GM10248 (cell line): ENCODE results near the gene NAT8.
"Not testable (repeated sequence)": the region's sequence is repeated elsewhere in the genome, so short reads cannot be mapped to it uniquely, and the experiment has no call there.

Experiments used
- CTCF ChIA-PET: fragments of 300-600 bp; sonication (Branson Sonifier 250); formaldehyde crosslinking; extraction: SDS; loops from one replicate; lab custom pipeline; 2021; ENCODE audit warnings: antibody characterized with exemption; lab: Yijun Ruan, JAX
- POLR2A ChIA-PET: fragments of 350-650 bp; sonication (Branson Sonifier 250); formaldehyde crosslinking; extraction: SDS; loops from one replicate; lab custom pipeline; 2020; ENCODE audit warnings: antibody characterized with exemption; lab: Yijun Ruan, JAX
- DNase-seq: peaks from one replicate; pipeline ENCODE4 v3.0.0; 2012; ENCODE audit errors: extremely low spot score
- TF ChIP-seq, protein P1 (sequence below): IDR thresholded peaks from 2 replicates; pipeline ENCODE4 v1.5.1; 2012; ENCODE audit warnings: mild to moderate bottlenecking, low read depth; ENCODE audit errors: extremely low read depth, missing control alignments, control extremely low read depth

The NAT8 gene

DNA sequence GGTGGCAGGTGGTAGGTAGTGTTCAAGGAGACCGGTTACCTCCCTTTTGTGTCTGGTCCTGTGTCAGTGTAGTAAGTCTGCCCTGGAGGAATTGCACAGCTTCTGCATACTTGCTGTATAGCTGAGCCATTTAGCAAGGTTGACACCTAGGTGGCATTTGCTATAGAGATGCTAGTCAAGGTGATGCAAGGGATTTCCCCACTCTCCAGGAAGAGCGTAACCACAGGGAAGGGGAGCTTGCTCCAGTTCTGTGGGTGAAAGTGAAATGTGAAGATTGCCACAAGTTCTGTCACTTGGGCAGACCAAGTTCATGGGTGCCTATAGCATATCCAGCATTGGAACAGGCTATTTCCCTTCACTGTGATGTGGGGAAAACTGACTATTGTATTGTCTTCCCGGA, 28.1 kb downstream of the NAT8 start:
- no peak for DNase-seq
- ChIA-PET POLR2A (no interaction called here), CTCF (interaction anchor here (1.5 kb wide), 1 partner anchor 10 kb away, joined by 3 read pairs; no protein-coding TSS in a partner anchor)
- TF ChIP-seq, protein P1, sequence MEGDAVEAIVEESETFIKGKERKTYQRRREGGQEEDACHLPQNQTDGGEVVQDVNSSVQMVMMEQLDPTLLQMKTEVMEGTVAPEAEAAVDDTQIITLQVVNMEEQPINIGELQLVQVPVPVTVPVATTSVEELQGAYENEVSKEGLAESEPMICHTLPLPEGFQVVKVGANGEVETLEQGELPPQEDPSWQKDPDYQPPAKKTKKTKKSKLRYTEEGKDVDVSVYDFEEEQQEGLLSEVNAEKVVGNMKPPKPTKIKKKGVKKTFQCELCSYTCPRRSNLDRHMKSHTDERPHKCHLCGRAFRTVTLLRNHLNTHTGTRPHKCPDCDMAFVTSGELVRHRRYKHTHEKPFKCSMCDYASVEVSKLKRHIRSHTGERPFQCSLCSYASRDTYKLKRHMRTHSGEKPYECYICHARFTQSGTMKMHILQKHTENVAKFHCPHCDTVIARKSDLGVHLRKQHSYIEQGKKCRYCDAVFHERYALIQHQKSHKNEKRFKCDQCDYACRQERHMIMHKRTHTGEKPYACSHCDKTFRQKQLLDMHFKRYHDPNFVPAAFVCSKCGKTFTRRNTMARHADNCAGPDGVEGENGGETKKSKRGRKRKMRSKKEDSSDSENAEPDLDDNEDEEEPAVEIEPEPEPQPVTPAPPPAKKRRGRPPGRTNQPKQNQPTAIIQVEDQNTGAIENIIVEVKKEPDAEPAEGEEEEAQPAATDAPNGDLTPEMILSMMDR = no peak

DNA sequence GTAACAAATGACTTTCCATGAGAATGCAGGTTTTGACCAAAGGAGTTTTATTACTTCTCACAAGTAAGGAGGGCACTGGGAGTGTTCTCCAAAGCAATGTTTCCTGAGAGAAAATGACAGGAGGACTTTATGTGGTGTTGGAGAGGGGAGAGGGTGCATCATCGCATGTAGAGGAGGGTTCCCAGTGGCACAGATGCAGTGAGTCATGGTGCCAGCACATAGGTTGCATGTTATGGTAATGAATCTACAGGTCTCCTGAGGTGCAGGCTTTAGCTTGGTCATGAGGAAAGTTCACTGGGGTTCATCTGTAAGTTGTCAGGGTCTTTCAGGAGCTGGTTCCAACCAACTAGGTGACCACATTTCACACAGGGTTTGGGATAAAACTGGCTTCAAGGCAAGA, 30.4 kb downstream of the NAT8 start:
- no peak for DNase-seq
- POLR2A ChIA-PET = no interaction called here
- CTCF ChIA-PET = interaction anchor here (1.1 to 1.6 kb wide), 3 partner anchors 13 to 27 kb away, joined by 3 read pairs; no protein-coding TSS in a partner anchor
- TF ChIP-seq, protein P1 = no peak

DNA sequence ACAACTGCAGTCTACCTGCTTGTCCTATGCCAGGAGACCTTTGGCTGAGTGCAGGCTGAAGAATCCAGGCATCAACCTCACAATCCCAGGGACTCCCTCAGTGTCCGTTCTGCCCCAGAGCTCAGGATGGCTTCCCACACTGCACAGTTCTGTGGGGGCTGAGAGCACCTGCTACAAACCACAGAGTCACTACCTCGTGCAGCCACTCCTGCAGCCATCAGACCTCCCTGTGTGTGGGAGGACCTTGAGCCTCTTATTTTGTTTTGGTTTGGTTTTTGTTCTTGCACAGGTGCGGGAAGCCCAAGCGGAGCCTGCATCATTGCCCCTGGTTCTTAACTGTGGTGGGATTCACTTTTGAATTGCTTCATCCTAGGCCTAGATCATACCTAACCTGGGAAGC, 31.0 kb downstream of the NAT8 start:
- TF ChIP-seq, protein P1 = no peak
- ChIA-PET CTCF (interaction anchor here (1.1 to 1.6 kb wide), 3 partner anchors 9 to 27 kb away, joined by 3 read pairs; no protein-coding TSS in a partner anchor), POLR2A (no interaction called here)
- DNase-seq = peak; percentile 45

DNA sequence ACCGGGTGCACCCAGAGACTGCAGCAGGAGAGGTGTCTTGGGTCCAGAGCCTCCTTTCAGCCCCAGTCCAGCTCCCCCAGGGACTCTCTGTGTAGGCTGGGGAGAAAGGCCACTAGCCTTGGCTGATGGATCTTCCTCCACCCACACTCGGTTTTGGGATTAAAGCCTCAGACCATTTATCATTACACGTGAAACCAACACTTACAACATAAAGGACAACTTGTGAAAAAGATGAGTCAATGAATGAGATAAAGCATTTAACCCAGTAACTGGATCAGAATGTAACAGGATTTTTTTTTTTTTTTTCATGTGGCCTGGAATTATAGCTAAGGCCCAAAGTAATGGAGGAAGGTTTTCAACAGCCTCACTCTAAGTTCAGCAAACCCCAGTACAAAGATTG, 32.1 kb downstream of the NAT8 start:
- CTCF ChIA-PET = interaction anchor here (1.5 kb wide), 1 partner anchor 10 kb away, joined by 3 read pairs; no protein-coding TSS in a partner anchor
- no peak for DNase-seq
- TF ChIP-seq, protein P1 = no peak
- POLR2A ChIA-PET = no interaction called here

DNA sequence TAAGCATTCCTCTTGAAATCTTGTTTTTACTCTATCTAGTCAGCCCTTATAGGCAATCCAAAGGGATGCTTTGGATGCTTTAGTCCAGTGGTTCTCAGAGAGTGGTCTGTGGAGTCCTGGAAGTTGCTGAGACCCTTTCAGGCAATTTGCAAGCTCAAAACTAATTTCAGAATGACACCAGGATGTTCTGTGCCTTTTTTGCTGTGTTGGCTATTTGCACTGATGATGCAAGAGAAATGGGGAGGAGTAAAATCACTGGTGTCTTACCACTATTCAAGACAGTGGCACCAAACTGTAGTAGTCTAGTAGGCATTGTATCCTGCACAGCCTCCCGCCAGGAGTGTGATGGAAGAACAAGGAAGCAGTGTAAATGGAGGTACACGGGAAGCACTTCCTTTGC, 37.6 kb downstream of the NAT8 start:
- CTCF ChIA-PET, DNase-seq, POLR2A ChIA-PET: not testable (repeated sequence)

DNA sequence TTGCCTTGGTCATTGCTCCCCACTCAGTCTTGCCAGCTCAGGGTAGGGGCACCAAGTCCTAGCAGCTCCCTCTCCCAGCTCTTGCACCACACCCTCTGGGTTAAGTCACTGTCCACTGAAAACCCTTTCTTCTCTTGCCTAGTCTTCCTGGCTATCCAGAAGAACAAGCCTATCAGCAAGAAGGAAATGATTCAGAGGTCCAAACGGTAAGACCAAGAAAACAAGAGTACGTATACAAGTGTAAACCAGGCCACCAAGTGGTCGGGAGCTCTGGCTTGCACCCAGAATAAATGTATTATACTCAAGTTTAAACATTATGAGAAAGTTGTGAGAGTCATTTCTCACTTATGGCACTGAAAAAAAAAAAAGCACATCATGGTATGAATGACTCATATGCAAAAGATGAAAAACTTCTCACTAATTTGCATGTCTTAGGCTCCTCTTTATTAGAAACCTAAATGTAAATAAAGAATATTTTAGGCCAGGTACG, 39.1 kb downstream of the NAT8 start:
- DNase-seq = peak; percentile 28
- POLR2A ChIA-PET, CTCF ChIA-PET: not testable (repeated sequence)

DNA sequence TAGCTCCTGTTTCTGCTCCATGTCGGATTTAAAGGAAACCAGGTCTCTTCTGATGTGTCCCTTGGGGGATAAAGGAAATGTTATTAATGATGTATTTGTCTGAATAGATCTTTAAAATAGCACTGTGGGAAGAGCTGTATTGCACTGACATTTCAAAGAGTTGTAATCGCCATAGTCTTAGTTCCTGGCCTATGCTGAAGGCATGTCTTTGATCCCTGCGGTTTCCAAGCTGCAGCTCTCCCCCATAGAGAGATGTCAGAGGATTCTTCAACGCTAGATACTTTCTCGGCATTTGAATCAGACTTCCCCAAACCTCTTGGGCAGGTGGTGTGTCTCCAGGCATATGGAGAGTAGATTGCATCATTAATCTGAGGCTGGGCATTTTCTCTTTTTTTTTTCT, 40.4 kb downstream of the NAT8 start:
- TF ChIP-seq, protein P1 = no peak
- CTCF ChIA-PET = no interaction called here
- POLR2A ChIA-PET = no interaction called here
- no peak for DNase-seq

DNA sequence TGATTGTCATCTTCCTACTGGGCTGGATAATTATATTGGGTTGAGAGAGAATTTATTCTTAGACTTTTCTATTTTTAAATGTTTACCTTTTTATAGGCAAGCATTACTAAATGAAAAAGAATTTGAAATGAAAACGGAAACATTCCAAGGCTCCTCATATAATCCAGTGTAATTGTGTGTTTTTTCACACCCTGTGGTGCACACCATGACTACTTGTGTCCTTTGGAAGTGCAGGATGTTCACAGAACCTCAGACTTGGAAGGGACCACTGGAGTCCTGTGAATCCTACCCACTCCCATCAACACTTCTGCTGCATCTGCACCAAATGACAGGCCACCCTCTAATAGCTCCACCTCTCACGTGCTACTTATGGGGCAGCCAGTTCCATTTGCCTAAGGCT, 48.0 kb downstream of the NAT8 start:
- ChIA-PET CTCF (interaction anchor here (0.9 kb wide), 1 partner anchor 17 kb away, joined by 3 read pairs; no protein-coding TSS in a partner anchor), POLR2A (no interaction called here)
- TF ChIP-seq, protein P1 = no peak
- DNase-seq = no peak
